Dendritic cell treated with granulocyte-macrophage colony-stimulating factor and Interleukin-4, amounts not matched to agents 40 ng/mL and 50 ng/mL, for 4 days (primary cell): Measurements from ENCODE around the gene TFR2.

Experiments used
- H3K27ac Mint-ChIP-seq: one replicate; pipeline ENCODE4 v1.8.0; 2022; ENCODE audit warnings: mild to moderate bottlenecking, mixed read lengths
- H3K27me3 Mint-ChIP-seq: one replicate; pipeline ENCODE4 v1.8.0; 2022; ENCODE audit warnings: mild to moderate bottlenecking, mixed read lengths
- H3K36me3 Mint-ChIP-seq: one replicate; pipeline ENCODE4 v1.8.0; 2022; ENCODE audit warnings: low read depth, mixed read lengths
- H3K4me1 Mint-ChIP-seq: one replicate; pipeline ENCODE4 v1.8.0; 2022; ENCODE audit warnings: low read depth, mixed read lengths
- H3K4me3 Mint-ChIP-seq: one replicate; pipeline ENCODE4 v1.8.0; 2022; ENCODE audit warnings: mild to moderate bottlenecking, moderate library complexity, mixed read lengths
- H3K9me3 Mint-ChIP-seq: one replicate; pipeline ENCODE4 v1.8.0; 2022; ENCODE audit warnings: mixed read lengths
- intact Hi-C: fragments of 100-400 bp; cut with micrococcal nuclease; formaldehyde crosslinking; loops from one replicate; pipeline ENCODE4 v1.15.0; 2022

The TFR2 gene

DNA sequence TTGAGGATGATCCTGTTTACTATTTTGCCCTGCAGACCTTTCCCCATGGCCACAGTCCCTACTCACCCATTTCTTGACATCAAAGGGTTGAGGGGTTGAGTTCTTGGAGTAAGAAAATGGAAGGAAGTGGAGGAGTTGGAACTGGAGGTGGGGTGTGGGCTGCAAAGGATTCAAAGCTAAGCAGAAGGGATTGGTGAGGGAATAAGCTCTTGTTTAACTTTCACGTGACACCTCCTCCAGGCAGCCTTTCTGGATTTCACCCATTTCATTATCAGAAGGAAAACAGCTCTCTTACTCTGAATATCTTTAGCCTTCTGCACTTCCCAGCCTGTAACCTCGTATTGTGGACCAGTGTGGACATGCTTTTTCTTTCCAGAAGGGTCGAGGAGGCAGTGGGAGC lies 15.3 kb downstream of the TFR2 start:
- intact Hi-C loops, result loop anchor here (2.0 kb wide), 1 partner anchor 13 kb away; the partner anchor contains the start of gene MOSPD3
- H3K27me3 Mint-ChIP-seq, result peaks cover 30% of the 10 kb centered on the region
- H3K27ac Mint-ChIP-seq, result no peak overlapping the region
- H3K4me1 Mint-ChIP-seq, result peaks cover 33% of the 10 kb centered on the region
- no peaks in the 10 kb centered on the region for H3K36me3 Mint-ChIP-seq
- H3K9me3 Mint-ChIP-seq, result no peaks in the 10 kb centered on the region
- no peak overlapping the region for H3K4me3 Mint-ChIP-seq

GRCh38 chr7:100623951-100624824 lies 17.2 kb downstream of the TFR2 start:
- intact Hi-C loops, result no loop called here
- no peaks in the 10 kb centered on the region for H3K9me3 Mint-ChIP-seq
- H3K27ac Mint-ChIP-seq, result peak overlapping the region; percentile 34

DNA sequence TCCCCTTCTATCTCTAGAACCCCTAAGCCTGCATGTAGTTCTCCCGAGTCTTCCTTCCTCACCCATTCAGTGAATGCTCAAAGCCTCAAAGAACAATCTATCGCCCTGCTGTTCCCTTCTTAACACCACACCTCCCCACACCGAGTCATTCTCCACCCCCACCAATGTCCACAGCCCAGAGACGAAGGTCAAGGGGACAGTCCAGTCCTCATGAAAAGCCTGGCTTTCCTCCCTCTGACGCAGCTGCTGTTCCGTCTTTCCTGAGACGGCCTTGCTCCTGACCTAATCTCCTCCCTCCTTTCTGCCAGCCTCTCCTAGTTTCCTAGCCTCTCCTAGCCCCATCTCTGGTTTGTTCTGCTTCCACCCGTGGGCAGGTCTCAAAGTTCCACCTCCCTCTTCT lies 19.8 kb downstream of the TFR2 start:
- H3K27me3 Mint-ChIP-seq, result peaks cover 16% of the 10 kb centered on the region
- no peaks in the 10 kb centered on the region for H3K9me3 Mint-ChIP-seq
- no peak overlapping the region for H3K4me3 Mint-ChIP-seq
- H3K4me1 Mint-ChIP-seq, result peaks cover 26% of the 10 kb centered on the region
- H3K27ac Mint-ChIP-seq, result peak overlapping the region; percentile 18
- no peaks in the 10 kb centered on the region for H3K36me3 Mint-ChIP-seq
- intact Hi-C loops, result no loop called here

More at GRCh38 chr7:100623951-100624824, 17.2 kb downstream of the TFR2 start:
- Mint-ChIP-seq H3K27me3 (peaks cover 26% of the 10 kb centered on the region), H3K4me3 (peak overlapping the region; percentile 7), H3K36me3 (no peaks in the 10 kb centered on the region), H3K4me1 (peaks cover 33% of the 10 kb centered on the region)

- peaks cover 18% of the 10 kb centered on the region for H3K4me1 Mint-ChIP-seq
- no peaks in the 10 kb centered on the region for H3K9me3 Mint-ChIP-seq
- peaks cover 12% of the 10 kb centered on the region for H3K27me3 Mint-ChIP-seq
- no peak overlapping the region for H3K4me3 Mint-ChIP-seq
- H3K36me3 Mint-ChIP-seq, result no peaks in the 10 kb centered on the region
- intact Hi-C loops, result no loop called here
- no peak overlapping the region for H3K27ac Mint-ChIP-seq
These were observed 20.5 kb downstream of the TFR2 start for GRCh38 chr7:100620804-100621203.

DNA sequence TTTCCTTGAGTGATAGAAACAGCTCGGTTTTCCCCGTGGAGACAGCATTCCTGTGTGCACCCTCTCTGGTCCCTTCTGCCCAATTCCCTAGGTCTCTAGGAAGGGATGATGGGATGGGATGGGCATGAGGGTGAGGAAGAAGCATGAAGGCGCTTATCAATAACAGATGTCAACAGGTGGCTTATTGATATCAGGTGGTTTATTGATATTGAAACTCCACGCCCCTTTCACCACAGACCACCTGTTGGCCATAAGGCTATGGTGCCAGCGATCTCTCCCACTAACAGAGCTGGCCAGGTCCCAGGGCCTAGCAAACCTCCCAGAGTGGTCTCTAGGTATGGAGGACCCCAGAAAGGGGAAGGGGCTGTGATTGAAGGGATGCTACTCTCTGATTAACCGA lies 21.1 kb downstream of the TFR2 start:
- H3K27me3 Mint-ChIP-seq, result peaks cover 6% of the 10 kb centered on the region

DNA sequence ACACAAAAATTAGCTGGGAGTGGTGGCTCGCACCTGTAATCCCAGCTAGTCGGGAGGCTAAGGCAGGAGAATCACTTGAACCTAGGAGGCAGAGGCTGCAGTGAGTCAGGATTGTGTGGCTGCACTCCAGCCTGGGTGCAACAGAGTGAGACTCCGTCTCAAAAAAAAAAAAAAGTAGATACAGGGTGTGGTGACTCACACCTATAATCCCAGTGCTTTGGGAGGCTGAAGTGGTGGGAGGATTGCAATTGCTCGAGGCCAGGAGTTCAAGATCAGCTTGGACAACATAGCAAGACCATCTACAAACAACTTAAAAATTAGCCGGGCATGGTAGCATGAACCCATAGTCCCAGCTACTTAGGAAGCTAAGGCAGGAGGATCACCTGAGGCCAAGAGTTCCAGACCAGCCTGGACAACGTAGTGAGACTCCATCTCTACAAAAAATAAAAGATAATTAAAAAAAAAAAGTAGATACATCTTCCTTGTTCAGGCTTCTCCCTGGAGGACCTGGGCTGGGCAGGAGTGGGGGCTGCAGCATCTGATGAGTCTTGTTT lies 27.0 kb downstream of the TFR2 start:
- Mint-ChIP-seq H3K9me3 (no peaks in the 10 kb centered on the region), H3K4me3 (peak overlapping the region; percentile 96), H3K27ac (peak overlapping the region; percentile 68), H3K27me3 (peaks cover 2% of the 10 kb centered on the region), H3K36me3 (peaks cover 28% of the 10 kb centered on the region), H3K4me1 (peaks cover 36% of the 10 kb centered on the region)
- intact Hi-C loops, result no loop called here

More for the DNA sequence above, 21.1 kb downstream of the TFR2 start:
- H3K36me3 Mint-ChIP-seq, result peaks cover 3% of the 10 kb centered on the region
- no peak overlapping the region for H3K27ac Mint-ChIP-seq
- intact Hi-C loops, result no loop called here
- H3K9me3 Mint-ChIP-seq, result no peaks in the 10 kb centered on the region
- H3K4me3 Mint-ChIP-seq, result no peak overlapping the region
- peaks cover 13% of the 10 kb centered on the region for H3K4me1 Mint-ChIP-seq

GRCh38 chr7:100613412-100614175 lies 27.8 kb downstream of the TFR2 start:
- Mint-ChIP-seq H3K9me3 (no peaks in the 10 kb centered on the region), H3K27ac (peak overlapping the region; percentile 68), H3K36me3 (peaks cover 28% of the 10 kb centered on the region), H3K27me3 (peaks cover 2% of the 10 kb centered on the region), H3K4me3 (peak overlapping the region; percentile 96), H3K4me1 (peaks cover 38% of the 10 kb centered on the region)
- intact Hi-C loops, result loop anchor here (2.0 kb wide), 1 partner anchor 13 kb away; no protein-coding TSS in a partner anchor

DNA sequence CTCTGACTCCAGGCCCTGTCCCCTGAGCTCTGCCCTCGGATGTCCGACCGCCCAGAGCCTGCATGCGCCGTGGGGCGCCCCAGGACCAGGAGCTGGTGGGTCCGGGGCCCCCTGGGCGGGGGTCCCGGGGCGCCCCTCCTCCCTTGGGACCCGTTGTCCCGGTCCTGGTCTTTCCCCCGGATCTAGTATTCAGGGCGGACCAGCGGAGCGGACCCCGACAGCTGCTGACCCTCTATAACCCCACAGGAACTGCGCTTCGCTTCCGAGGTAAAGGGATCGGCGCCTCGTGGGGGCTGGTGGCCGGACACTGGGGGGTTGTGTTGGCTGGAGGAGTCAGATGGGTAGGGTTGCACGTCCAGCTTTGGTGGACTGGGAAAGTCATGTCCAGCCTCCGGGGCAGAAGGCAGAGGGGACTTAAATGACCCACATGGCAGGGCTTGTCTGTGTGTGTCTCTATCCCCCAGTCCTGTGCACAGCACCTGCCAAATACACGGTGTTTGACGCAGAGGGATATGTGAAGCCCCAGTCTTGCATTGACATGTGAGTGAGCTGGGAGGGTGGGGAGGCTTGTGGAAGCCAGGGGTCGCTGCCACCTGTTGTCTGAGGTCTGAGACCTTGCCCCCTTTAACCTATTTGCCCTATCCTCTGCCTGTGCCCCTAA lies 28.5 kb downstream of the TFR2 start:
- Mint-ChIP-seq H3K36me3 (peaks cover 28% of the 10 kb centered on the region), H3K4me3 (peak overlapping the region; percentile 96), H3K27ac (peak overlapping the region; percentile 100), H3K4me1 (peaks cover 38% of the 10 kb centered on the region), H3K27me3 (peaks cover 2% of the 10 kb centered on the region), H3K9me3 (no peaks in the 10 kb centered on the region)
- intact Hi-C loops, result loop anchor here (1.0 to 2.0 kb wide), 2 partner anchors 14 to 61 kb away; no protein-coding TSS in a partner anchor

DNA sequence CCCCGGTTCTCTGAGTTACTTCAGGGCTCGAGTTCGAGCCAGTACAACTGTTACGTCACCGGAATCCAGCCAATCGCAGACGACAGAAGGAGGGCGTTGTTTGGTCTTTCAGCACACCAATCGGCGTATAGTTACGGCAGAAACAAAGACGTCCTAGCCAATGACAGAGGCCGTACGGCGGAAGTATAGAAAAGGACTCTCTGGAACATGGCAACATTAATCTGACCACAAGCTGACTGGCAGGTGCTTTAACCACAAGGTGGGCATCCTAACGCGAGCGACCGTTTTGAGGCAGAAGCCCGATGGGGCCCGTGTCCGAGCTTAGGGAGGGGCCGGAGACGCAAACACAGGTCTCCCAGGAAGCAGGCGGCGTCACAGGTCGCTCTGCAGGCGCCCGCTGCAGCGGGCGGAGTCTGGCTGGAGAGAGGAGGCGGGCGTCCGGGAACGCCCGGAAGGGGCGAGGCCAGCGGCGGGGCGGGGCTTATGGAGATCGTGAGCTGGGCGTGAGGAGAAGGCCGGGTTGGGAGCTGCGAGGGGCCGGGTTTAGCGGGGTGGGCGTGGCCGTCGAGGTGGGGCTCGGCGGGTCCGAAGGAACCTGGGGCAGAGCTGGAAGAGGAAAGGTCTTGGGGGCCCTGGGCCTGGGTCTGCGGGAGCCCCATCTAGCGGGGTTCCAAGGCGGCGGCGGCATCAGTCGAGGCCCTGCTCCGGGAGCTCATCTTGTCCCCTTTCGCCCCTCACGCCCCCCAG lies 29.2 kb downstream of the TFR2 start, which contains the start of gene MOSPD3:
Gene MOSPD3, plus strand, starts transcription at position 558 of the 747 bp plus-strand sequence. CDS start 252 bp downstream, outside the sequence.
- H3K4me3 Mint-ChIP-seq, result peak within 1 kb of the TSS; percentile 96
- peaks cover 28% of the 10 kb centered on the region for H3K36me3 Mint-ChIP-seq
- intact Hi-C loops, result loop anchor here (1.0 to 2.0 kb wide), 2 partner anchors 15 to 62 kb away; no protein-coding TSS in a partner anchor
- H3K4me1 Mint-ChIP-seq, result peaks cover 38% of the 10 kb centered on the region
- H3K9me3 Mint-ChIP-seq, result no peaks in the 10 kb centered on the region
- H3K27ac Mint-ChIP-seq, result peak within 1 kb of the TSS; percentile 100
- peaks cover 7% of the 10 kb centered on the region for H3K27me3 Mint-ChIP-seq

- H3K36me3 Mint-ChIP-seq, result peaks cover 22% of the 10 kb centered on the region
- H3K27me3 Mint-ChIP-seq, result peaks cover 22% of the 10 kb centered on the region
- intact Hi-C loops, result no loop called here
- H3K4me1 Mint-ChIP-seq, result peaks cover 53% of the 10 kb centered on the region
- H3K9me3 Mint-ChIP-seq, result no peaks in the 10 kb centered on the region
- H3K4me3 Mint-ChIP-seq, result no peak overlapping the region
- peak overlapping the region; percentile 66 for H3K27ac Mint-ChIP-seq
These were observed 31.4 kb downstream of the TFR2 start for GRCh38 chr7:100609958-100610357.

- peaks cover 5% of the 10 kb centered on the region for H3K36me3 Mint-ChIP-seq
- no peak overlapping the region for H3K4me3 Mint-ChIP-seq
- no peak overlapping the region for H3K27ac Mint-ChIP-seq
These were observed 34.2 kb downstream of the TFR2 start for GRCh38 chr7:100607111-100607510.

GRCh38 chr7:100606313-100606712 lies 35.0 kb downstream of the TFR2 start:
- Mint-ChIP-seq H3K4me1 (peaks cover 54% of the 10 kb centered on the region), H3K27ac (peak overlapping the region; percentile 43), H3K27me3 (peaks cover 48% of the 10 kb centered on the region), H3K4me3 (no peak overlapping the region), H3K9me3 (no peaks in the 10 kb centered on the region), H3K36me3 (no peaks in the 10 kb centered on the region)
- intact Hi-C loops, result no loop called here

More at GRCh38 chr7:100607111-100607510, 34.2 kb downstream of the TFR2 start:
- Mint-ChIP-seq H3K27me3 (peaks cover 42% of the 10 kb centered on the region), H3K9me3 (no peaks in the 10 kb centered on the region), H3K4me1 (peaks cover 56% of the 10 kb centered on the region)
- intact Hi-C loops, result no loop called here
